Measurements from ENCODE around the gene EPHA2.
A peak's percentile ranks its signal among the peaks of the same experiment; 100 is the strongest.
"Not testable (repeated sequence)": the region's sequence is repeated elsewhere in the genome, so short reads cannot be mapped to it uniquely, and the experiment has no call there.

The EPHA2 gene

DNA sequence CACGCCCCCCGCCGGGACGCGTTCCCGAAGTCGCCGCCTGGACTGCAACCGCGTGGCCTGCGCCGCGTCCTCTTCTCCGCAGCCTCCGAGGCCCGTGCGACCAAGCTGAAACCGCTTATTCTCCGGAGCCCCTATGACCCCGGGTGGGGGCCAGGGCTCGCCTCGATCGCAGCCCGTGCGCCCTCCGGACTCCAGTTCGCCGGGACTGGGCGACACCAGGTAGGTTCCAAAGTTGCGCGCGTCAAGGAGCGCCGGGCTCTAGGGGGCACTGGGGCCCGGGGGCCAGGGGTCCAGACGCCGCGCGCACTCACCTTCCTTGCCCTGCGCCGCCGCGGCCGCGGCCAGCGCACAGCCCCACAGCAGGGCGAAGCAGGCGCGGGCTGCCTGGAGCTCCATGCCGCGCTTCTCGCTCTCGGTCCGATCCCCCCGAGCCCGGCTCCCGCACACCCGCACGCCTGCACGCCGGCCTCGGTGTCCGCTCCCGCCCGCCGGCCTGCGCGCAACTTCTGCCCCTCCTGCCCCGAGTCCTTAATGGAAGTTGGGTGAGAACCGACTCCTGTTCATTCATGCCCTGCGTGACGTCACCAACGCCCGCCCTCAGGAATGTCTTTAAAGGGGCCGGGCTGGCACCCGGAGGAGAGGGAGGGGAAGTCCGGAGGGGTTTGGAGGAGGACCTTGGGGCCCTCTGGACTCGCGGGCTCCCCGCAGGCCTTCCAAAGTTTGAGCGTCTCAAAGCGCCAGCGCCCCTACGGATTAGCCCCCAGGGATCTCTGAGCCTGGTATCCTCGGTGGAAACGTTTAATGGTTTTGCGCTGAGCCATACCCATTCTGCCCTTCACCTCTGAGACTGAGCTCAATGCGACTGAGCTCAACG, at the start of gene EPHA2:
Gene EPHA2 (minus strand): TSS at position 533 of the 874 bp plus-strand sequence. CDS start 137 bp downstream, at position 396.
- no peak within 1 kb of the TSS for H3K27ac Mint-ChIP-seq
- peak within 1 kb of the TSS; percentile 74 for H3K4me3 Mint-ChIP-seq
- H3K9me3 Mint-ChIP-seq = no peaks in the 10 kb centered on the region
- H3K4me1 Mint-ChIP-seq (ENCODE audit: low read depth) = peaks cover 42% of the 10 kb centered on the region
- peaks cover 54% of the 10 kb centered on the region for H3K27me3 Mint-ChIP-seq
- intact Hi-C loops (cut with micrococcal nuclease) = no loop called here
- H3K36me3 Mint-ChIP-seq (ENCODE audit: low read depth) = no peaks in the 10 kb centered on the region

DNA sequence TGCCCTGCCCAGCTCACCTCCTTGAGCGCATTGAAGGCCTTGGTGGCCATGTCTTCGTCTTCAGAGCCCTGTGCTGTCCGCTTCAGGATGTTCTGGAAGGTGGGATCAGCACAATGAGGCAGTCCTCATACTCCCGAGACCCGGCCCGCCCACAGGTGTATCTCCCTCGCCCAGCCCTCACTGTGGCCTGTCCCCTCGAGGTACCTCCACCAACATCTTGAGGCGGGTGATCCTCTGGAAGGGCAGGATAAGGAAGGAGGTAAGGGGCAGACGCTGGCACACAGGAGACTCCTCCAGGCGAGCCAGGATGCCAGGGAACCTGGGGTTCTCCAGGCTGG, 49.4 kb upstream of the EPHA2 start:
- Mint-ChIP-seq H3K27ac (no peak overlapping the region), H3K9me3 (no peaks in the 10 kb centered on the region), H3K4me3 (no peak overlapping the region), H3K36me3 (ENCODE audit: low read depth) (peaks cover 13% of the 10 kb centered on the region), H3K27me3 (no peaks in the 10 kb centered on the region), H3K4me1 (ENCODE audit: low read depth) (peaks cover 15% of the 10 kb centered on the region)
- intact Hi-C loops (cut with micrococcal nuclease) = no loop called here

DNA sequence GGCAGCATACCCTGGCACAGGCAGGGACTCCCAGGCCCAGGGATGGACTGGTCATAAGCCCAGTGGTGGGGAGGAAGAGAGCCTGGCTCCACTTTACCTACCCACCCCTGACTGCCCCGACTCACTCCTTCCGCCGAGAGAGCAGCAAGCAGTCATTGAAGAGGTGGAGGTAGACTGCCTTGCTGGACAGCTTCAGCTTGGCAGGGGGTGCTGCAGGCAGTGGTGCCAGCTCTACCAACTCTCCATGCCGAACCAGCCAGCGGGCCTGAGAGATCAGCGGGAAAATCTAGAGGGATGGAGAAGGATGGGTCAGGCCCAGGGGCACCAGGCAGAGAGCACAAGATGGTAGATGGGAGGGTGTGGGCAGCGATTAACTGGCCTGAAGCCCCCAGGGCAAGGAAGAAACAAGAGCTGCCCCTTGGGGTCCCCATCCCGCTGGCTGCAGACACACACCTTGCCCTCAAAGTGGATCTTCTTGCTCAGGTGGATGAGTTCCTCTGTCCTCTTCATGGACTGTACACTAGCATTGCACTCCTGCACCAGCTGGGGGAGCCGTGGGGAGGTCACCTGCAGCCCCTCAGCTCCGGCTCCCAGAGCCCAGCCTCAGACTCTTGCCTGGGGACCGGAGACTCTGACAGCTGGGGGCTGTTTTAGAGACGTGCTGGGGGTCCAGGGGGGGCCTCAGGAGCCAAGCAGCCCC, 48.9 kb upstream of the EPHA2 start:
- no peaks in the 10 kb centered on the region for H3K27me3 Mint-ChIP-seq
- H3K9me3 Mint-ChIP-seq = no peaks in the 10 kb centered on the region
- intact Hi-C loops (cut with micrococcal nuclease) = no loop called here
- H3K4me3 Mint-ChIP-seq = no peak overlapping the region
- peaks cover 15% of the 10 kb centered on the region for H3K4me1 Mint-ChIP-seq (ENCODE audit: low read depth)
- H3K27ac Mint-ChIP-seq = no peak overlapping the region
- peaks cover 13% of the 10 kb centered on the region for H3K36me3 Mint-ChIP-seq (ENCODE audit: low read depth)

DNA sequence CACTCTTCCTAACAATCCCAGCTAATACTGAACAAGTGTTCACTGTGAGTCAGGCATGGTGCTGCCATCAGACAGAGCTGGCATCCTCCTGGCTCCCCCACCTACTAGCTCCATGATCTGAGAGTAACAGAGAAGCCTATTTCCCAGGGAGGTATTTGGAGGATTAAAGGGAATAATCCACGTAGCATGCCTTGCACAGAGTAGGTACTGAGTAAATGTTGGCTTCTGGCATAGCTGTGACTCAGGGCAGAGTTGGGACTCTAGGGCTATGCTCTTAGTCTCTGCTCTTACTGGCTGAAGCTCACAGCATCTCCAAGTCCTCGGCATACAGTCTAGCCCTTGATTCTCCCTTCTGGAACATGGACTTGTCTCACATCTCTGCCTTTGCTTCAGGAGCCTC, 48.3 kb upstream of the EPHA2 start:
- Mint-ChIP-seq H3K4me3 (no peak overlapping the region), H3K4me1 (ENCODE audit: low read depth) (peaks cover 18% of the 10 kb centered on the region), H3K27me3 (no peaks in the 10 kb centered on the region), H3K36me3 (ENCODE audit: low read depth) (peaks cover 13% of the 10 kb centered on the region), H3K9me3 (no peaks in the 10 kb centered on the region), H3K27ac (no peak overlapping the region)
- intact Hi-C loops (cut with micrococcal nuclease) = no loop called here

DNA sequence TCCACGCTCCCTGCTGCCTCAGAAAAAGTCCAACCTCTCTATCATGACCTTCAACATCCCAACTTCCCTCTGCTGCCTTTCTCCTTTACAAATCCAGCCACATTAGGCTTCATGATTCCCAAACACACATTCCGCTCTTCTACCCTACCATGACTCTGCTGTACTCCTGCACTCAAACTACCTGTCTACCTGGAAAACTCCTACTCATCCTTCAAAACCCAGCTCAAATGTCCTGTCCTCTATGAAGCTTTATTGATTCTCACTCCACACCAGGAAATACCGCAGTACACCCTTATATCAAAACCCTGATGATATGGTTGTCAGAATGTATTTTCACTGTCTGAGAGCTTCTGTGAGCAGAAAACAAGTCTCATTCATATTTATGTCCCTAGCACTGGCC, 47.7 kb upstream of the EPHA2 start:
- Mint-ChIP-seq H3K27me3 (no peaks in the 10 kb centered on the region), H3K36me3 (ENCODE audit: low read depth) (peaks cover 18% of the 10 kb centered on the region), H3K27ac (no peak overlapping the region), H3K4me1 (ENCODE audit: low read depth) (peaks cover 22% of the 10 kb centered on the region), H3K4me3 (no peak overlapping the region), H3K9me3 (no peaks in the 10 kb centered on the region)
- intact Hi-C loops (cut with micrococcal nuclease) = no loop called here

DNA sequence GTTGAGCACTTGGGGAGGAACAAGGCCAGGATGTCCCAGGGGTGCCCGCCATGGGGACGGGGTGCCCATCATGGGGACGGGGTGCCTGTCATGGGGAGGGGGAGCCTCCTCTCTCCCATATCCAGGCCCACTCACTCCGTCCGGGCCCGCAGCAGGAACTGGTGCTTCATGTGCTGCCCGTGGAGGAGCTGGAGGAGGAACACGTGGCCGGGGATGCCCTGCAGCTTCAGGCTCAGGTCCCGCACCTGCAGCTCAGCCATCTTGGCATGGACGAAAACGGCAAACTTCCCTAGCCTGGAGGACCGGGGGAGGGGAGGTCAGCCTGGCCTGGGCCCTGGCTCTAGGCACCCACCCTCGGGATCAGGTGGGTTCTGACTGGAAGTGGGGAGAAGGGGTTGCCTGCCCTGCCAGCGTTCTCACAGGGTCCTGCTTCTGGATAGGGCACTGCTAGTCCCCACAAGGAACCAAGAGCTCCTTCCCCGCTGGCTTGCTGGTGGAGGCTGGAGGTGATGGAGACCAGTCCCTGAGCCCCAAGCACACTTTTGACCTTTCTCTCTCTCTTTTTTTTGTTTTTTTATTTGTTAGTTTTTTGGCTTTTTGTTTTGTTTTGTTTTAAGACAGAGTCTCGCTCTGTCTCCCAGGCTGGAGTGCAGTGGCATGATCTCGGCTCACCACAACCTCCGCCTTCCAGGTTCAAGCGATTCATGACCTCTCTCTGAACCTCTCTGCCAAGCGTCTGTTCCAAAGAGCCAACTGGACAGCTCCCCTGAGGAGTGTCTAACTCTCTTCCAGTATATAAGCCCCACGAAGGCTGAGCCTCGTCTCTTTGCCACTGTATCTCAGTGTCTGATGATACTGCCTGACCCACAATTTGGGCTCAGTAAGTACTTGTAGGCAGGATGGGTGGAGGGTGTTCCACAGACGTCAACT, 46.7 kb upstream of the EPHA2 start:
- Mint-ChIP-seq H3K9me3 (no peaks in the 10 kb centered on the region), H3K4me1 (ENCODE audit: low read depth) (peaks cover 14% of the 10 kb centered on the region), H3K27me3 (no peaks in the 10 kb centered on the region), H3K36me3 (ENCODE audit: low read depth) (peaks cover 21% of the 10 kb centered on the region), H3K27ac (no peak overlapping the region), H3K4me3 (no peak overlapping the region)
- intact Hi-C loops (cut with micrococcal nuclease) = no loop called here

DNA sequence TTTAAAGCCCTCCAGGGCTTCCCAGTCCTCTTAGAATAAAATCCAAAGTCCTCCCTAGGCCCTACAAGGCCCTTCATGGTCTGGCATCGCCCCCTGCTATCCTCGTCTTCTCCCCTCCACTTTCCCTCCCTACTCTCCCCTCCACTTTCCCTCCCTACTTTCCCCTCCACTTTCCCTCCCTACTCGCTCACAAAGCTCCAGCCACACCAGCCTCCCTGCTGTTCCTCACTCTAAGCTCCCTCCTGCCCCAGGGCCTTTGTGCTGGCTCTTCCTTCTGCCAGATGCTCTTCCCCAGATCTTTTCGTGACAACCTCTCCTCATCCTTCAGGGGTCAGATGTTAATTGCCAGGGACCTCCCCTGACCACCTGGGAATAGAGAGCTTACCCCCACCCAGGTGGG, 43.8 kb upstream of the EPHA2 start:
- H3K9me3 Mint-ChIP-seq = no peaks in the 10 kb centered on the region
- no peak overlapping the region for H3K4me3 Mint-ChIP-seq
- H3K4me1 Mint-ChIP-seq (ENCODE audit: low read depth) = peaks cover 9% of the 10 kb centered on the region
- peaks cover 19% of the 10 kb centered on the region for H3K36me3 Mint-ChIP-seq (ENCODE audit: low read depth)
- peak overlapping the region; percentile 6 for H3K27ac Mint-ChIP-seq
- no peaks in the 10 kb centered on the region for H3K27me3 Mint-ChIP-seq
- intact Hi-C loops (cut with micrococcal nuclease) = no loop called here

DNA sequence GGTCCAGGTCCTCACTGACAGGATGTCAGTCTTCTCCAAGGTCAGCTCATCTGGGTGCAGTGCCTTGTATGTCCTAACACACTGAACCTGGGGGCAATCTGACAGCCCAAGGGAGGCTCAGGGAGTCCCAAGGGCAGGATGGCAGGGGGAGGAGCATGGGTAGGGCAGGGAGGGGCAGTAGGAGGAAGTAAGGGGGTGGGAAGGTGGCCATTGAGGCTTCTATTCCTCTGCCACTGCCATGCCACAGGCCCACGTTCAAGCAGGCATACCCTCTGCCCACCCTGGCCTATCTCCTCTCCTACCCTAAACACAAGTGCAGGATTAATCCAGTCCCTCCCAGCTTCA, 43.3 kb upstream of the EPHA2 start:
- peaks cover 3% of the 10 kb centered on the region for H3K27me3 Mint-ChIP-seq
- intact Hi-C loops (cut with micrococcal nuclease) = no loop called here
- H3K36me3 Mint-ChIP-seq (ENCODE audit: low read depth) = peaks cover 15% of the 10 kb centered on the region
- H3K4me3 Mint-ChIP-seq = no peak overlapping the region
- no peak overlapping the region for H3K27ac Mint-ChIP-seq
- H3K9me3 Mint-ChIP-seq = no peaks in the 10 kb centered on the region
- H3K4me1 Mint-ChIP-seq (ENCODE audit: low read depth) = peaks cover 9% of the 10 kb centered on the region

DNA sequence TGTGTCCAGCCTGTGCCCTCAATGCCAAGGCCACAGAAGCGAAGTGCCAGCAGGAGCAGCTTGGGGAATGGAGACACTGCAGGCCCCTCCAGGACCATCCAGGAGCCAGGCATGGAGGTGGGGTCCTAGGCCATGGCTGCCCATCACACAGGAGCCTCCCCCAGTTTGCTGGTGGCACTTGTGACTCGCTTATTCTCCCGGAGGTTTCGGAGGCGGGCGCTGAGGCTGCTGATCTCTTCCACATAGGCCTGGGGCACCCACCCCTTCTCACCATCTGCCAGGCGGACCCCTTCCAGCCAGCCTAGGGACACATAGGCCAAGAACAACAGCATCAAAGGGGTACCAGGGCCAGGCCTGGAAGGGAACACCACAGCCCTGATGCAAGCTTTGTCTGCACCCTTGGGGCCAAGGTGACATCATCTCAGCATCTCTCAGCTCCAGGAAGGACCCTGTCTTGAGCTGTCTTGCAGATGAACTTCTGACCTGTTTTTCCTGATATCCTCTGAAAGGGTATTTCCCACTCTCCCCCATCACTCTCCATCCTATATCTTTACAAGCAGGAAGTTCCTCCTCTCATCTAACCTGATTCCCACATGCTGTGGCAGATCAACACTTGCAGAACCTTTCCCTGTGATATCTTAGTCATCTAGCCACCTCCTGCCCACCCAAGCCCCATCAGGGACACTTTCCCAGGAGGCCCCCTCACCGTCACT, 42.7 kb upstream of the EPHA2 start:
- peaks cover 15% of the 10 kb centered on the region for H3K36me3 Mint-ChIP-seq (ENCODE audit: low read depth)
- no peak overlapping the region for H3K4me3 Mint-ChIP-seq
- H3K9me3 Mint-ChIP-seq = no peaks in the 10 kb centered on the region
- peaks cover 3% of the 10 kb centered on the region for H3K27me3 Mint-ChIP-seq
- peaks cover 9% of the 10 kb centered on the region for H3K4me1 Mint-ChIP-seq (ENCODE audit: low read depth)
- H3K27ac Mint-ChIP-seq = no peak overlapping the region
- intact Hi-C loops (cut with micrococcal nuclease) = no loop called here

DNA sequence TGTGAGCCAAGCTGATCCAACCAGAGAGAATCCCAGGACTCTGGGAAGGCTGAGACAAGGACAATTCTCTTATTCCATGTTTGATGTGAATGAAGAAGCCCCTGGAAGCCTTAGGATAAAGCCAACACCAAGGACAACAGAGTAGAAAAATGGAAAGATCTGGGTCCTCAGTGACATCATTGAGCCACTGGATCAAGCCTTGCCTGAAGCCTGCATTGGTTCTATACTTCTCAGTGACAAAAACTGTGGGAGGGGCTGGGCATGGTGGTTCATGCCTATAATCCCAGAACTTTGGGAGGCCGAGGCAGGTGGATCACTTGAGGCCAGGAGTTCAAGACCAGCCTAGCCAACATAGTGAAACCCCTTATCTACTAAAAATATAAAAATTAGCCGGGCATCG, 41.0 kb upstream of the EPHA2 start:
- Mint-ChIP-seq H3K4me1 (ENCODE audit: low read depth) (peaks cover 9% of the 10 kb centered on the region), H3K27me3 (peaks cover 3% of the 10 kb centered on the region), H3K4me3 (no peak overlapping the region), H3K9me3 (no peaks in the 10 kb centered on the region), H3K27ac (no peak overlapping the region), H3K36me3 (ENCODE audit: low read depth) (peaks cover 9% of the 10 kb centered on the region)
- intact Hi-C loops (cut with micrococcal nuclease) = no loop called here

DNA sequence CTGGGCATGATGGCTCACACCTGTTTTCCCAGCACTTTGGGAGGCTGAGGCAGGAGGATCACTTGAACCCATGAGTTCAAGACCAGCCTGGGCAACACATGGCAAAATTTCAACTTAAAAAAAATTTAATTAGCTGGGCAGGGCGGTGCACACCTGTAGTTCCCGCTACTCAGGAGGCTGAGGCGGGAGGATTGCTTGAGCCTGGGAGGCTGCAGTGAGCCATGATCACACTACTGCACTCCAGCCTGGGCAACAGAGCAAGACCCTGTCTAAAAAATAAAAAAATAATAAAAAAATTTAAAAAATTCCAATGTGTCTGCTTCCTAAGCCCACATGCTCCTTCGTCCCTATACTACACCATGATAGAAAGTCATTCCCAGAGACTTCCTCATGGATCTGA, 40.3 kb upstream of the EPHA2 start:
- H3K27me3 Mint-ChIP-seq; H3K36me3 Mint-ChIP-seq (ENCODE audit: low read depth); H3K9me3 Mint-ChIP-seq; H3K4me3 Mint-ChIP-seq; intact Hi-C loops (cut with micrococcal nuclease); H3K27ac Mint-ChIP-seq; H3K4me1 Mint-ChIP-seq (ENCODE audit: low read depth): not testable (repeated sequence)

DNA sequence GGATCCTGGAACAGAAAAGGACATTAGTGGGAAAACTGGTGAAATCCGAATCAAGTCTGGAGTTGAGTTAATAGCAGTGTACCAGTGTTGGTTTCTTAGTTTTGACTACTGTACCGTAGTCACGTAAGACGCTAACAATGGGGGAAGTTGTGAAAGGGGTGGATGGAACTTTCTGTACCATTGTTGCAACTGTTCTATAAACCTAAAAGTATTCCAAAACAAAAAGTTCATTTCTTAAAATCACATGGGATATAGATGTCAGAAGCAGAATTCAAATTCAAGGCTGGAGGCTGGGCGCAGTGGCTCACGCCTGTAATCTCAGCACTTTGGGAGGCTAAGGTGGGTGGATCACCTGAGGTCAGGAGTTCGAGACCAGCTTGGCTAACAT, 39.6 kb upstream of the EPHA2 start:
- H3K27ac Mint-ChIP-seq = no peak overlapping the region
- H3K4me3 Mint-ChIP-seq = no peak overlapping the region
- peaks cover 9% of the 10 kb centered on the region for H3K27me3 Mint-ChIP-seq
- peaks cover 9% of the 10 kb centered on the region for H3K36me3 Mint-ChIP-seq (ENCODE audit: low read depth)
- H3K4me1 Mint-ChIP-seq (ENCODE audit: low read depth) = peaks cover 9% of the 10 kb centered on the region
- no peaks in the 10 kb centered on the region for H3K9me3 Mint-ChIP-seq
- intact Hi-C loops (cut with micrococcal nuclease) = no loop called here

DNA sequence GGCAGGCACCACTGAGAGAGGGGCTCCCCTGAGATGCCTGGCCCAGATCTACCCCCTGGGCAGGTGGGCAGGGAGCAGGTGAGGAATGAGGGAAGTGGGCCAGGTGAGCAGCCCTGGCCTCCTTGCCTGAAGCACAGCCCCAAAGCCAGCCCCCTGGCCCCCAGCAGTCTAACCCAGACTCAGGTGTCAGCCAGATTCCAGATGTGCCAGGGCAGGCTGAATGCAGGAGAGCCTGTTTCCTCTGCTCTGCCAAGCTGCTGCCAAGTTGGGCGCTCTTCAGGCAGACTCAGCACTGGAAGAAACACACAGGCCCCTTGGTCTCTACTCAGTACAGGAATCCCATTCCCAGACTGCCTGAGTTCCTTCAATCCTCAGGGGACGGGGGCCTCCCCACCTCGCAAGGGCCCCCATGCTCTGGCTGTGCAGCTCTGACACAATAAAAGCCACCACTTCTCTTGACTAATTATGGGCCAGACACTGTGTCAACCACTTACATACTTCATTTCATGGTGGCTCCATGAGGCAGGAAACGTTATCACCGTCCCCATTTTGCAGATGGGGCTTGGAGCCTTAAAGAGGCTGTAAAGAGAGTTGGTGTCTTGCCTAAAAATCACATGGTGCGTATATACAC, 36.2 kb upstream of the EPHA2 start:
- intact Hi-C loops (cut with micrococcal nuclease) = no loop called here
- Mint-ChIP-seq H3K27ac (no peak overlapping the region), H3K4me1 (ENCODE audit: low read depth) (peaks cover 8% of the 10 kb centered on the region), H3K4me3 (no peak overlapping the region), H3K36me3 (ENCODE audit: low read depth) (no peaks in the 10 kb centered on the region), H3K9me3 (no peaks in the 10 kb centered on the region), H3K27me3 (peaks cover 21% of the 10 kb centered on the region)

Measured in dendritic cell treated with granulocyte-macrophage colony-stimulating factor and Interleukin-4, amounts not matched to agents 40 ng/mL and 50 ng/mL, for 4 days (primary cell).